HG02798 (cell line): Measurements from ENCODE around the gene CEP350.
"Not testable (repeated sequence)": the region's sequence is repeated elsewhere in the genome, so short reads cannot be mapped to it uniquely, and the experiment has no call there.

Experiments used
- ATAC-seq: cut with Tn5 transposase; IDR thresholded peaks from one replicate; pipeline ENCODE4 v1.9.1; 2021; ENCODE audit warnings: mild to moderate bottlenecking; ENCODE audit not compliant: unreplicated experiment, poor library complexity

Gene CEP350

DNA sequence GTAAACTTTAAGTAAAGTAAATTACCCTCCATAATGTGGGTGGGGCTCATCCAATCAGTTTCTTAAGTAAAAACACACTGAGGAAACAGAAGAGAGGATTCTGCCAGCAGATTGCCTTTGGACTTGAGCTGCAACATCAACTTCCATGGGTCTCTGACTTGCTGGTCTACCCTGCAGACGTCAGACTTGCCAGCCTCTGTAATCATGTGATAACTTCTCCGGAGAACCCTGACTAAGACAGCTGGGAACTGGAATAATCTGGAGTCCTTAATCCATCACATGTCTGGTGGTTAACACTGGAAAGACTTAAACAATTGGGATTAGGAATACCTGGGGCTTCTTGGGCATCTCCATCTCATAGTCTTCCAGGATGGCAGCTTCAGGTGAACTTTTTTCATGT is 13.2 kb upstream of the CEP350 start:
- no peak for ATAC-seq

DNA sequence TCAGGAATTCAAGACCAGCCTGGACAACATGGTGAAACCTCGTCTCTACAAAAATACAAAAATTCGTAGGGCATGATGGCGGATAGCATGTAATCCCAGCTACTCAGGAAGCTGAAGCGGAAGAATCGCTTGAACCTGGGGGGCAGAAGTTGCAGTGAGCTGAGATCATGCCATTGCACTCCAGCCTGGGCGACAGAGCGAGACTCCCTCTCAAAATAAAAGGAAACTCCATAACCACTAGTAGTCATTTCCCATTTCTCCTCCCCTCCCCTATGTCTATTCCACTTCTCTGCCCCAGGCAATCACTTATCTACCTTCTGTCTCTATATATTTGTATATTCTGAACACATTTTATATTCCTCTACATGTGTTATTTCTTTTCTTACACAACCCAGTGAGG is 4.0 kb upstream of the CEP350 start:
- no peak for ATAC-seq

DNA sequence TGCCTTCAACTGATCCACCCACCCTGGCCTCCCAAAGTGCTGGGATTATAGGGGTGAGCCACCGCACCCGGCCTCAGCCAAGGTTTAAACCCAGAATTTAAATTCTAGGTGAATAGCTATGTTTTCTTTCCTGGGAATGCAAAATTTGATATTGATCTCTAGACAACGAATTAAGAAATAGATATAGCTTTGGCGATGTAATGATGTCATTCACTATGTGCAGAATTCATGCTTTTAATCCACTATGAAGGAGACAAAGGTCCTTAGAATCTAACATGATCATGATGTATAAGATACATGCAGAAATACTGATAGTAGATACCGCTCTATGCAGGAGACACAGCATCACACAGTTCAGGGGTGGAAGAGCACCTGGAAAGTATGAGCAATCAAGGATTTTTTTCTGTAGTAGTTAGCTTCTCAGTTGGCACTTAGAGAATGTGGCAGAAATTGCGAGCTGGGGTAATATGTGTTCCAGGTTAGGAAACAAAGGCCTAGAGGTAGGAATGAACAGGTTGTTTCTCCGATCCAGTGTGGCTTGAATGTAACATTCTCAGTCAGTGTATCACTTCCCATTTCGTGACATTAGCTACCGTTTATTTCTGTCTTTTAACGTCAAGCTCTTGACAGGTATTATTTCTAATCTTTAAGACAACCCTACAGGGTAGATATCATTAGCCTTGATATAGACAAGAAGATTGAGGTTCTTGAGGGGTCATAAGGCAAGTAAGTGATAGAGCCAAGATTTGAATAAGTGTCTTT is 3.0 kb upstream of the CEP350 start:
- no peak for ATAC-seq

DNA sequence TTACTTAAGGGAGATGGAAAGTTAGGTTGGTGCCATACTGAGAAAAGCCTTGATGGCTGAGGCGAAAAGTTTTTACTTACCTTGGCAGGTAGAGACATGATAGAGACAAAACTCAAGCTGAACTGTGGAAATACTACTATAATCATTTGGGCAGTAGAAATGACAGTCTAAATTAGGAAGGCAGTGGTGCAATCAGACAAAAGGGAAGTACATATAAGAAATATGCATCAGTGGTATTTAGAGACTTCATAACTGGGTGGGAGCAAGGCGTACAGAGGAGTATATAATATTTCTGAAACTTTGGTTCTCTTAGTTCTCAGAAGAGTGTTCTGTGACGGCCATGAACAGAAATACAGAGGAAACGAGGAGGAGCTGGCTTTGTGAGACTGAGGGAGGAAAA is 2.4 kb upstream of the CEP350 start:
- ATAC-seq = no peak

DNA sequence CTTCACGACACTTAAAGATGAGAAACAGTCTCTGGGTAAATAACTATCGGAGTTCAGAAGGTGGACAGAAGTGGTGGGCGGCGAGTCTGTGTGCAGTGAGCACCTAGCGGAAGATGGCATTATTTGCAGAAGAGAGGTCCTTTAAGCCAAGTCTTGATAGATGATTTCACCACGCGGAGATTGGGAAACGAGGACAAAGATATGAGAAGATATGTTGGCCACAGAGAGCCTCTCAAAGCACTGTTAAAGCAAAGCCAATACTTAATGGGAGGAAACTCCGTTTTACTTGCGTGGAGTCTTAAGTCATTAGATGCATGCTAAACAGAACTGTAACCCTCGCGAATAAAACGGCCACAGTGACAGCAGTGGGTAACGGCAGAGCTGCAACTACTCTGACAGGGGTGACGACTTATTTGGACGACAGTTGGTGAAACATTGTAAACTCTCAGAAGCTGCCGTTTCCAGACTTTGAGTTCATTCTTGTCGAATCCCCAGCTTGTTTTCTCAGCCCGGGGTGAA is 577 bp upstream of the CEP350 start:
- peak; percentile 18 for ATAC-seq

DNA sequence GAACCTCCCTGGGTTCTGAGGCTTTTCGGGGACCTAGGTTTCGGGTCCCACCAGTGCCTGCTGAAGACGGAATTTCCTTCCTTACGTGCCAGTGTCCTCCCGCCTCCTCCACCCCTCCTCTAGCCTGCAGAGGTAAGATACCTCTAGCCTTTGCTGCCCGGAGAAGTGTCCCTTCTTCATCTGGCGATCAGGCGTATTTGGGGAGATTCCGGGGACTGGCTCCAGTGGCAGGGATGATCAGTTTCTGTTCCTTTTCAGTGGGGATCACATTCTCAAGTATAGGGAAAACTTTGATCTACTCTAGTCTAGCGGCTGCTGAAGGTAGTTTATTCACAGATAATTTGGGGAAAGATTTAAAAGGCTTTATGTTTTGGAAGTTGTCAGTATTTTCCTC is 674 bp downstream of the CEP350 start:
- no peak for ATAC-seq

DNA sequence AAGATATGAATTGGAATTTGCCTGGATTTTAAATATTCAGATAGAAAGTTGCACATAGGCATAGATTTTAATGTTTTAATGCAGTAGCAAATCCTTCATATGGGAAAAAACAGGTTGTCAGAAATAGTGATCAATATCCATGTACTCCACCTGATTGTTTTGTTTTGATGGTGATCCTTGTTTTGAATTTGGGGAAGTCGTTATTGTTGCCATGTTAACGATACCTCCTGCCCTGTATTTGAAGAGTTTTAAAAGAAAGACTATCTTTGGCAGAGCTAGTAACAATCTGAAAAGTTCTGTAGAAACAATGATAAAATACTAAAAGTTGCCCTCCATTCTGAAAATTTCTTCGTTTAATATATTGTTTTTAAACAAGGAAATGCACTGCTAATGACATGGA is 1.1 kb downstream of the CEP350 start:
- no peak for ATAC-seq

DNA sequence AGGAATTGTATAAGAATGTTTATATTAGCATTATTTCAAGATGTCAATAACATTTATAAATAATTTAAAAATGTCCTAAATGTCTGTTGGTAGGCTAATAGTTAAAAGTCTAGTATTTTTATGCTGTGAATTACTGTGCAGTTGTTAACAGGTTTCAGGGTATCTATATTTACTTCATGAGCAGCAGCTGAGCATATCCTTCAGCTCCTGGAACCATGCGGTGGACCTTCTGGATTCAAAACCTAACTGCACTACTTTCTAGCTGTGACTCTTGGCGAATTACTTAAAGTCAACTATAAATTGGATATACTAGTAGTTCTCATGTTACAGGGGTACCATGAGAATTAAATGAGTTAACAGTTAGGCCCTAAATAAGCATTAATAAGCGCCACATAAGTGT is 3.7 kb downstream of the CEP350 start:
- no peak for ATAC-seq

DNA sequence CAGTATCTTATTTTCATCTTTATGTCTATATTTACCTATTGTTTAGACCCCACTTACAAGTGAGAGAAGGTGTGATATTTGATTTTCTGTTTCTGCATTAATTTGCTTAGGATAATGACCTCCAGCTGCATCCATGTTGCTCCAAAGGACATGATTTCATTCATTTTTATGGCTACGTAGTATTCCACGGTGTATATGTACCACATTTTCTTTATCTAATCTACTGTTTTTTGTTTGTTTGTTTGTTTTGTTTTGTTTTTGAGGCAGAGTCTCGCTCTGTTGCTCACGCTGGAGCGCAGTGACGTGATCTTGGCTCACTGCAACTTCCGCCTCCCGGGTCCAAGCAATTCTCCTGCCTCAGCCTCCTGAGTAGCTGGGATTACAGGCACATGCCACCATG is 7.6 kb downstream of the CEP350 start:
- not testable (repeated sequence) for ATAC-seq

DNA sequence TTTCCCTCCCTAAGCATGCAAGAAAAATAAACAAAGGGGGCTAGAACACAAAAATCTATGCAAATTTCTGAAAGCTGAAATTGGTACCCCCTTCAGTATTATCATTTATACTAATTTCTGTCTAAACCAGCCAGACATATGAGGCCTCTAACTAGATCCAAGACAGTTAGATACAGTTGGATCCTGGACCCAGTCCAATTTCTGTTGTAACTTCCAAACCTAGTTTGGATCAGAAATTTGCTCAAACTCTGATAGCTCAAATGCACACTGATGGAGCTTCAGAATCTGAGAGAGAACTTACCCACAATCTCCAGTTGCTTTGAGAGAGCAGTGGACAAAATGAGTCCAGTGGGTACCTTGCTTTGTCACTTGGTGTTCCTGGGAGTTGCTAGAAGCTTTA is 11.9 kb downstream of the CEP350 start:
- no peak for ATAC-seq

DNA sequence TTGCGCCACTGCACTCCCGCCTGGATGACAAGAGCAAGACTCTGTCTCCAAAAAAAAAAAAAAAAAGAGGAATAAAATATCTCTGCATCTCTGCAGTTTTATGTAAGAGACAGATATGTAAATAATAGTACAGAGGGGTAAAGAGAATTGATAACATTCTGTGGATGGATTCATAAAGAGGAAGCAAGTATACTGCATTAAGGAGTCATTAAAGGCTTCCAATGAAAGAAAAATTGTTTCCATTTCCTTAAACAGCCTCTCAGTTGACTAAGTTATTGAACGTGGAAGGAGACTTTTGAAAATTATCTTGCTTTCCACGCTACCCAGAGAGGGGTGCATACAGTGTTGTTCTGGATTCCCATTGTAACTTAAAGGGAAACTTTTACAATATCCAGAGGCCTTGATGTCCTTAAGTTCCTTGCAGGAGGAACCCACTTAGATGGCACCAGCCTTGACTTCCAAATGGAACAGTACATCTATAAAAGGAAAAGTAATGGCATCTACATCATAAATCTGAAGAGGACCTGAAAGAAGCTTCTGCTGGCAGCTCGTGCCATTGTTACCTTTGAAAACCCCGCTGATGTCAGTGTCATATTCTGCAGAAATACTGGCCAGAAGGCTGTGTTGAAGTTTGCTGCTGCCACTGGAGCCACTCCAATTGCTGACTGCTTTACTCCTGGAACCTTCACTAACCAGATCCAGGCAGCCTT is 13.8 kb downstream of the CEP350 start:
- ATAC-seq = no peak

DNA sequence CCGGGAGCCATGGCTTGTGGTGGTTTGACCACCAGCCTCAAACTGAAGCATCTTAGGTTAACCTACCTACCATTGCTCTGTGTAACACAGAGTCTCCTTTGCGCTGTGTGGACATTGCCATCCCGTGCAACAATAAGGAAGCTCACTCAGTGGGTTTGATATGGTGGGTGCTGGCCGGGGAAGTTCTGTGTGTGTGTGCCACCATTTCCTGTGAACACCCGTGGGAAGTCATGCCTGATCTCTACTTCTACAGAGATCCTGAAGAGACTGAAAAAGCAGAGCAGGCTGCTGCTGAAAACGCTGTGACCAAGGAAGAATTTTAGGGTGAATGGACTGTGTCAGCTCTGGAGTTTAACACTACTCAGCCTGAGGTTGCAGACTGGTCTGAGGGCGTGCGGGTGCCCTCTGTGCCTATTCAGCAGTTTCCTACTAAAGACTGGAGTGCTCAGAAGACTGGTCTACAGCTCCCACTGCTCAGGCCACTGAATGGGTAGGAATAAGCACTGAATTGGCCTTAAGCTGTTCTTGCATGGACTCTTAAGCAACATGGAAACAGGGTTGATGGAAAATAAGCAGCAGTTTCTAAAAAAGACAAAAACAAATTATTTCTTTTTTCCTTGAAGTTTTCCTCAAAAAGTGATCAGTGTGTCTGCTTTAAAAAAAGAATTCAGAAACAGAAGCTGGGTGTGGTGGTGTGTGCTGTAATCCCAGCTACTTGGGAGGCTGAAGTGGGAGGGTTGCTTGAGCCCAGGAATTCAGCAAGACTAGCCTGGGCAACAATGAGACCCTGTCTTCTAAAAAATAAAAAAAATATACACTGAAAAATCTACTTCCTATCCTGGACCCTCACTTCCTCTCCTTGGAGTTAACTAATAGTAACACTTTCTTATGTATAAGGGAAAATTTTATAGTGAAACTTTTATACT is 14.6 kb downstream of the CEP350 start:
- ATAC-seq = no peak

DNA sequence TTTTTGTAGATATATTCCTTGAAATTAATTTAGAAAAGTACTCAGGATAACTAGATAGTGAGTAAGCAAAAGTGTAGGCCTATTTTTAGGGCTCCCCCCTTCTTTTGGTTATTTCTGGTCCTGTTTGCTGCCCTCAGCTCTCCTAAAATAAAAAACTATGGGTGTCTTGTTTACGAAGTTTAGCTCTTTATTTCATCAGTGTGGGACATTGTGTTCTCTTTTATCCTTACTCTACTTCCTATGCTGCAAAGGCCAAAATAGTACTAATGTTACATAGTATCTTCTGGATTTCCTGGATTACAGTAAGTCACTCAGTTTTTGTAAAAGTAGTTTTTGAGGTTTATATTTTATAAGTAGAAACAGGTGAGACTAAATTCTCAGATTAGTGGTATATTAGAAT is 15.4 kb downstream of the CEP350 start:
- no peak for ATAC-seq

DNA sequence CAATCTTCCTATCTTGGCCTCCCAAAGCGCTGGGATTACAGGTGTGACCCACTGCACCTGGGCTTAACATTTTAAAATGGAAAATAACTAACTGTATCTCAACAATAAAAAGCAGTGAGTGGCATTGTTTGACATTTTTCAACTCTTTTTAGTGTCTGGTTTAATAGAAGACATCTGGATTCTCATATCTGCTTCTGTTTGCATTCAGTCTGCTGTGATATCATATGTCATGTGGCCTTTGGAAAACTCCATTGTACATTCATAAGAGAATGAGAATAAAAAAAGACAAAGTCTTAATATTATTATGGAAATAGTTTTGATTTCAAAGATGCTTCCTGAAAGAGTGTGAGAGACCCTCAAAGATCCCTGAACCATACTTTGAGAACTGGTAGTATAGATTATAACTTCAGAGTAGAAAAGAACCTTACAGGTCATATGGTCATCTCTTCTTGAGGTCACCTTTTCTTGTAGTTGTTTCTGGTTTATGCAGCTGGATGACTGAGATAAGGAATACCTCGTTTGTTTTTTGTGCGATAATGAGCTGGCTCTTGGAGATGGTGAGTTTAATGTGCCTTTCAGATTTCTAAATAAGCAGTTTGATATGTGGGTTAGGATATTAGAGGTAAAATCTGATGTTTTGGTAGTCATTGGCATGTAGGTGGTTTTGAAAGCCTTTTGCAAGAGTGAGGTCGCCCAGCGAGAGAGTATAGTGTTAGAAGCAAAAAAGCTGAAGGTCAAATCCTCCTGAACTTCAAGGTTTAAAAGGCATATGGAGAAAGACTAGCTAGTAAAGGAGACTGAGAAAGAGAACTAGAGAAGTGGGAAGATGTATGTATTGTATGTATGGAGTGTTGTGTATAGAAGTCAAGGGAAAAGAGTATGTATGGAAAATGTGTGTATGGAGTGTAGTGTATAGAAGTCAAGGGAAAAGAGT is 17.2 kb downstream of the CEP350 start:
- no peak for ATAC-seq

DNA sequence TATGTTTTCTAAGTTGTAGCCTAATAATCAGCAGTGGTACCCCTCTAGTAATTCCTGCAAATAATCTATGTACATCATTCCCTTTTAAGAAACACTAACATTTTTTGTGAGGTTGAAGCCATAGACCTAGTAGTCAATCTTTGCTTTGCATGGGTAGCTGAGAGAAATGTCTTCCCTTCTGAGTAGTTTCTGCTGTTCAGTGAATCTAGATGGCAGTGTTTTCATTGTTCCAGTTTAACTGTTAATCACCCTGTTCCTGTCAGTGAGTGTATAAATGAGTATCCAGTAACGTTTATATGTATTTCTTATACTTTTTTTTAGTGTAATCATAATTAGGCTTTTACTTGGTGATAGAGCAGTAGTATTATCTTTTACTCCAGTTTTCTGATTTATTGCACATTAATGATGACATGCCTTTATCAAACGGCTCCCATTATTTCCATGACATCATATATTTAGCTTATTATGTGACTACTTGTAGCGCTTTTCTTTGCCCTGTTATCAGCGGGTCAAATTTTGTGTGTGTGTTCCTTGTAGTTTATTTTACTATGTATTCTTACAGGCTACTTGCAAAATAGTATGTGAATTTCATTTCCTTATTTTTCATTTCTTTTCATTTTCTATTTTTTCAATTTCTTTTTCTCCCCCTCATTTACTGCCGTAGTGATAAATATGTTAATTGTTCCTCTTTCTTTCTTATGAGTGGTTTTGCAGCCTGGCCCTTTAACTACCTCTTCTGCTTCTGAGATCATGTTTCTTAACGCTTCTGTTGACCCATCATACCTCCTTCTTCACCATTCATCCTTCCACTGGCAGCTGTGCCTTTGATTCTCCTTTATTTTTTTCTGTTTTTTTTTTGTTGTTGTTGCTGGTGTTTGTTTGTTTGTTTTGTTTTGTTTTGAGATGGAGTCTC is 18.8 kb downstream of the CEP350 start:
- ATAC-seq = no peak

DNA sequence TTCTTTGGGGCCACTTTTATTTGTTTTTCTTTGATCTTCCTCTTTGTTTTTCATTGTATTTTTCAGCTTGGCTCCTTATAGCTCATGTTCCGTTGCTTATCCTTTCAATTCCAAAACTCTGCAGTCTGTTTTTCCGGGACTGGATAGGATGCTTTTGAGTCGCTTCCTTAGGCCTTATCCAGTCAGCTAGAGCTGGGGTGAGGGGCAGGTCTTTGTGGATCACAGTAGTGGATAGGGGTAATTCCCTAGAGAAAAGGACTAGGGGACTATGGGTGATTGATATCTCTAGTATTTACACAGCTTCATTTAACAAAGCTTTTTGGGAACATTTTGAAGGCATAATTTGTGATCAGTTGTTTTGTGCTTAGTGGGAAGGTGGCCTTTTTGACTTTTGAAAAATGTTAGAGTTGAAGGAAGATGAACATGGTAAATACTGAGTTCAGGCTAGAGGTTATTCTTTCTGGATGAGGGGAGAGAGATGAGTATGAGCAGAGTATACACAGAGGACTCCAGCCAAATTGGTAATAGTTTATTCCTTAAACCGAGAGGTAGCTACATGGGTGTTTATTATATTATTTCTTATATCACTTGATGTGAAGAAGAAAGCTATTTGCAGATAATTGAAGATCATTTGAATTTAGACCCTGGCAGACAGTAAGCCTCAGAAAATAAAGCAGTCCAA is 22.5 kb downstream of the CEP350 start:
- no peak for ATAC-seq

DNA sequence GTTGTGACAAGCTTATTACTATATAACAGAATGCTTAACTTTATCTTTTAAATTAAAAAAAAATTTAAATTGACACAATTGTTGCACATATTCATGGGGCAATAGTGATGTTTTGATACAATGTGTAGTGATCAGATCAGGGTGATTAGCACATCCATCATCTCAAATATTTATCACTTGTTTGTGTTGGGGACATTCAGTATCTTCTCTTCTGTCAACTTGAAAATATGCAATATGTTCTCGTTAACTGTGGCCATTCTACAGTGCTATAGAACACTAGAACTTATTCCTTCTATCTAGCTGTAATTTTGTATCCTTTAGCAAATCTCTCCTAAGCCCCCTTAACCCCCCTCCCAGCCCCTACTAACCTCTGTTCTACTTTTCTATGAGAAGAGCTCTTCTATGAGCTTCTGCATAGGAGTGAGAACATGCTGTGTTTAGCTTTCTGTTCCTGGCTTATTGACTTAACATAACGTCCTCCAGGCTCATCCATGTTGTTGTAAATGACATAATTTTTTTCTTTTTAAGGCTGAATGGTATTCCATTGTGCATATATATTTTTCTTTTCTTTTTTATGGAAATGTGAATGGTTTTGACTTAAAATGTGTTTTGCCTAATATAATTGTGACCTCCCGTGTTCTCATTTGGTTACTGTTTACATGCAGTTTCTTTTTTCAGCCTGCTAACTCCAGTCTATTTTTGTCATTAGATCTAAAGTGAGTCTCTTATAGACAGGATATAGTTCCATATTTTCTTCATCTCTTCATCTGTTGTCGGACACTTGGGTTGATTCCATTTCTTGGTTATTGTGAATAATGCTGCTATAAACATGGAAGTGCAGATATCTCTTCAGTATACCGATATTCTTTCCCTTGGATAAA is 23.8 kb downstream of the CEP350 start:
- ATAC-seq = no peak
